K562 (cell line): ENCODE measurements around the gene PFKFB2.

Experiments
- ARID2 ChIP-seq: fragments of 450-650 bp; IDR thresholded peaks from 2 replicates; pipeline ENCODE4 v1.6.1; 2017; ENCODE audit warnings: antibody characterized with exemption, mild to moderate bottlenecking
- ATF1 ChIP-seq, 2 experiments: fragments of 450-650 bp in 1 of 2; IDR thresholded peaks; 2 replicates each; pipeline ENCODE4 v1.6.1; 2016; ENCODE audit warnings: missing compliant biosample characterization in 1 of 2, missing genetic modification characterization in 1 of 2
- BHLHE40 ChIP-seq: IDR thresholded peaks from 2 replicates; pipeline ENCODE4 v1.6.1; 2011; ENCODE audit warnings: low read length, improper control_type of control experiment
- ETV6 ChIP-seq, 3 experiments: fragments of 150-350 bp in 1 of 3; sonication (generic) in 1 of 3; formaldehyde crosslinking in 1 of 3; IDR thresholded peaks; 2 replicates each; pipeline versions ENCODE4 v1.6.1 to v1.8.0; 2014 to 2022; ENCODE audit warnings: borderline replicate concordance in 2 of 3, low read depth in 2 of 3, antibody characterized with exemption in 1 of 3, low read length in 1 of 3, mild to moderate bottlenecking in 1 of 3, missing genetic modification reagents in 1 of 3
- EZH2 ChIP-seq: IDR thresholded peaks from 2 replicates; pipeline ENCODE4 v1.6.1; 2012; ENCODE audit warnings: low read depth, mild to moderate bottlenecking, inconsistent platforms, low read length, borderline replicate concordance
- GTF2E2 ChIP-seq: fragments of 200-800 bp; sonication (Bioruptor generic); IDR thresholded peaks from 2 replicates; pipeline ENCODE4 v1.6.1; 2016; ENCODE audit warnings: missing genetic modification characterization, missing compliant biosample characterization
- SMARCE1 ChIP-seq: fragments of 450-650 bp; IDR thresholded peaks from 2 replicates; pipeline ENCODE4 v1.7.1; 2016; ENCODE audit warnings: mild to moderate bottlenecking
- TF ChIP-seq, protein P1 (sequence below), 3 experiments: IDR thresholded peaks in 2 of 3; conservative IDR thresholded peaks in 1 of 3; 2 replicates each; pipeline ENCODE4 v1.5.1; 2011 to 2012; ENCODE audit warnings: low read length in 3 of 3, mild to moderate bottlenecking in 3 of 3, control low read depth in 2 of 3, improper control_type of control experiment in 1 of 3, inconsistent platforms in 1 of 3, low read depth in 1 of 3, mixed read lengths in 1 of 3, moderate library complexity in 1 of 3; ENCODE audit not compliant: insufficient read depth in 2 of 3
- TF ChIP-seq, protein P2 (sequence below): fragments of 450-650 bp; IDR thresholded peaks from 2 replicates; pipeline ENCODE4 v1.6.1; 2018; ENCODE audit not compliant: partially characterized antibody

GRCh38 chr1:207102146-207102545 is 49.1 kb downstream of the PFKFB2 start:
- TF ChIP-seq, protein P1, sequence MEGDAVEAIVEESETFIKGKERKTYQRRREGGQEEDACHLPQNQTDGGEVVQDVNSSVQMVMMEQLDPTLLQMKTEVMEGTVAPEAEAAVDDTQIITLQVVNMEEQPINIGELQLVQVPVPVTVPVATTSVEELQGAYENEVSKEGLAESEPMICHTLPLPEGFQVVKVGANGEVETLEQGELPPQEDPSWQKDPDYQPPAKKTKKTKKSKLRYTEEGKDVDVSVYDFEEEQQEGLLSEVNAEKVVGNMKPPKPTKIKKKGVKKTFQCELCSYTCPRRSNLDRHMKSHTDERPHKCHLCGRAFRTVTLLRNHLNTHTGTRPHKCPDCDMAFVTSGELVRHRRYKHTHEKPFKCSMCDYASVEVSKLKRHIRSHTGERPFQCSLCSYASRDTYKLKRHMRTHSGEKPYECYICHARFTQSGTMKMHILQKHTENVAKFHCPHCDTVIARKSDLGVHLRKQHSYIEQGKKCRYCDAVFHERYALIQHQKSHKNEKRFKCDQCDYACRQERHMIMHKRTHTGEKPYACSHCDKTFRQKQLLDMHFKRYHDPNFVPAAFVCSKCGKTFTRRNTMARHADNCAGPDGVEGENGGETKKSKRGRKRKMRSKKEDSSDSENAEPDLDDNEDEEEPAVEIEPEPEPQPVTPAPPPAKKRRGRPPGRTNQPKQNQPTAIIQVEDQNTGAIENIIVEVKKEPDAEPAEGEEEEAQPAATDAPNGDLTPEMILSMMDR (IDR thresholded peaks at IDR 0.05 in 2 of 3, conservative IDR thresholded peaks at IDR 0.05 in 1 of 3; ENCODE audit: insufficient read depth in 2 of 3, low read depth in 1 of 3, low read length in 3 of 3) = no peak
- TF ChIP-seq BHLHE40 (no peak), GTF2E2 (no peak), ATF1 (CRISPR knock-in tag; IDR thresholded peaks at IDR 0.05) (no peak), ATF1 (tag; IDR thresholded peaks at IDR 0.05) (no peak), EZH2 (no peak), SMARCE1 (no peak), ARID2 (no peak), ETV6 (IDR thresholded peaks at IDR 0.05; ENCODE audit: borderline replicate concordance in 1 of 2, low read depth in 2 of 2, low read length in 1 of 2) (no peak), ETV6 (CRISPR knock-in tag; IDR thresholded peaks at IDR 0.05; ENCODE audit: borderline replicate concordance) (no peak)
- TF ChIP-seq, protein P2, sequence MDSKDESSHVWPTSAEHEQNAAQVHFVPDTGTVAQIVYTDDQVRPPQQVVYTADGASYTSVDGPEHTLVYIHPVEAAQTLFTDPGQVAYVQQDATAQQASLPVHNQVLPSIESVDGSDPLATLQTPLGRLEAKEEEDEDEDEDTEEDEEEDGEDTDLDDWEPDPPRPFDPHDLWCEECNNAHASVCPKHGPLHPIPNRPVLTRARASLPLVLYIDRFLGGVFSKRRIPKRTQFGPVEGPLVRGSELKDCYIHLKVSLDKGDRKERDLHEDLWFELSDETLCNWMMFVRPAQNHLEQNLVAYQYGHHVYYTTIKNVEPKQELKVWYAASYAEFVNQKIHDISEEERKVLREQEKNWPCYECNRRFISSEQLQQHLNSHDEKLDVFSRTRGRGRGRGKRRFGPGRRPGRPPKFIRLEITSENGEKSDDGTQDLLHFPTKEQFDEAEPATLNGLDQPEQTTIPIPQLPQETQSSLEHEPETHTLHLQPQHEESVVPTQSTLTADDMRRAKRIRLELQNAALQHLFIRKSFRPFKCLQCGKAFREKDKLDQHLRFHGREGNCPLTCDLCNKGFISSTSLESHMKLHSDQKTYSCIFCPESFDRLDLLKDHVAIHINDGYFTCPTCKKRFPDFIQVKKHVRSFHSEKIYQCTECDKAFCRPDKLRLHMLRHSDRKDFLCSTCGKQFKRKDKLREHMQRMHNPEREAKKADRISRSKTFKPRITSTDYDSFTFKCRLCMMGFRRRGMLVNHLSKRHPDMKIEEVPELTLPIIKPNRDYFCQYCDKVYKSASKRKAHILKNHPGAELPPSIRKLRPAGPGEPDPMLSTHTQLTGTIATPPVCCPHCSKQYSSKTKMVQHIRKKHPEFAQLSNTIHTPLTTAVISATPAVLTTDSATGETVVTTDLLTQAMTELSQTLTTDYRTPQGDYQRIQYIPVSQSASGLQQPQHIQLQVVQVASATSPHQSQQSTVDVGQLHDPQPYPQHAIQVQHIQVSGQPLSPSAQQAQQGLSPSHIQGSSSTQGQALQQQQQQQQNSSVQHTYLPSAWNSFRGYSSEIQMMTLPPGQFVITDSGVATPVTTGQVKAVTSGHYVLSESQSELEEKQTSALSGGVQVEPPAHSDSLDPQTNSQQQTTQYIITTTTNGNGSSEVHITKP = no peak
